ENCODE results near the gene PODN.
A peak's percentile ranks its signal among the peaks of the same experiment; 100 is the strongest.

PODN gene

GRCh38 chr1:53057127-53057526 lies 4.9 kb upstream of the PODN start:
- Histone ChIP-seq H3K4me1 (ENCODE audit: control insufficient read depth, low read depth, low read length) (no peaks in the 10 kb centered on the region), H2BK5ac (ENCODE audit: low read length) (no peak overlapping the region), H4K8ac (ENCODE audit: low read depth, low read length) (no peak overlapping the region), H3K79me2 (ENCODE audit: control insufficient read depth, insufficient read depth, low read length) (no peaks in the 10 kb centered on the region), H3K18ac (ENCODE audit: low read length) (no peak overlapping the region), H3K9ac (ENCODE audit: low read length) (no peak overlapping the region), H3K27me3 (ENCODE audit: insufficient read depth, low read length, poor library complexity) (peaks cover 19% of the 10 kb centered on the region), H3K36me3 (ENCODE audit: control insufficient read depth, insufficient read depth, low read length) (no peaks in the 10 kb centered on the region), H2BK120ac (ENCODE audit: low read depth, low read length) (no peak overlapping the region), H4K5ac (ENCODE audit: low read length) (no peak overlapping the region), H3K4ac (ENCODE audit: low read depth, low read length) (no peak overlapping the region), H3K56ac (ENCODE audit: low read length) (no peak overlapping the region), H3K79me1 (ENCODE audit: low read length) (no peaks in the 10 kb centered on the region), H2BK15ac (replicated peaks; ENCODE audit: low read depth) (no peak overlapping the region), H3K23ac (ENCODE audit: low read length) (no peak overlapping the region), H3K4me2 (ENCODE audit: low read length) (no peak overlapping the region), H2AK5ac (ENCODE audit: low read length) (no peak overlapping the region), H3K4me3 (ENCODE audit: low read length) (no peak overlapping the region), H3K27ac (ENCODE audit: low read depth, low read length) (no peak overlapping the region)
- no peak for DNase-seq
- no CpG with 5 or more reads among the region's 2 CpGs for WGBS (ENCODE audit: extremely low coverage, insufficient coverage, low lambda C conversion rate)

GRCh38 chr1:53060579-53060978 lies 1.4 kb upstream of the PODN start:
- no peaks in the 10 kb centered on the region for H3K79me2 ChIP-seq (ENCODE audit: control insufficient read depth, insufficient read depth, low read length)
- H3K4me2 ChIP-seq (ENCODE audit: low read length): no peak overlapping the region
- H2BK5ac ChIP-seq (ENCODE audit: low read length): no peak overlapping the region
- no peaks in the 10 kb centered on the region for H3K79me1 ChIP-seq (ENCODE audit: low read length)
- no peak overlapping the region for H2BK120ac ChIP-seq (ENCODE audit: low read depth, low read length)
- H3K56ac ChIP-seq (ENCODE audit: low read length): no peak overlapping the region
- H3K23ac ChIP-seq (ENCODE audit: low read length): no peak overlapping the region
- no peak overlapping the region for H2AK5ac ChIP-seq (ENCODE audit: low read length)
- peaks cover 35% of the 10 kb centered on the region for H3K27me3 ChIP-seq (ENCODE audit: insufficient read depth, low read length, poor library complexity)
- H3K27ac ChIP-seq (ENCODE audit: low read depth, low read length): no peak overlapping the region
- no CpG with 5 or more reads among the region's 1 CpG for WGBS (ENCODE audit: extremely low coverage, insufficient coverage, low lambda C conversion rate)
- no peak overlapping the region for H3K9ac ChIP-seq (ENCODE audit: low read length)
- no peak overlapping the region for H2BK15ac ChIP-seq (replicated peaks; ENCODE audit: low read depth)
- no peak overlapping the region for H3K4me3 ChIP-seq (ENCODE audit: low read length)
- H3K4ac ChIP-seq (ENCODE audit: low read depth, low read length): no peak overlapping the region
- no peaks in the 10 kb centered on the region for H3K36me3 ChIP-seq (ENCODE audit: control insufficient read depth, insufficient read depth, low read length)
- no peaks in the 10 kb centered on the region for H3K4me1 ChIP-seq (ENCODE audit: control insufficient read depth, low read depth, low read length)
- no peak overlapping the region for H3K18ac ChIP-seq (ENCODE audit: low read length)
- H4K8ac ChIP-seq (ENCODE audit: low read depth, low read length): no peak overlapping the region
- DNase-seq: no peak
- no peak overlapping the region for H4K5ac ChIP-seq (ENCODE audit: low read length)

GRCh38 chr1:53061123-53061858 lies 722 bp upstream of the PODN start:
- H3K27me3 ChIP-seq (ENCODE audit: insufficient read depth, low read length, poor library complexity): peaks cover 35% of the 10 kb centered on the region
- H3K9ac ChIP-seq (ENCODE audit: low read length): no peak overlapping the region
- H3K4me2 ChIP-seq (ENCODE audit: low read length): no peak overlapping the region
- H2BK5ac ChIP-seq (ENCODE audit: low read length): no peak overlapping the region
- H3K4ac ChIP-seq (ENCODE audit: low read depth, low read length): no peak overlapping the region
- H3K18ac ChIP-seq (ENCODE audit: low read length): no peak overlapping the region
- H4K8ac ChIP-seq (ENCODE audit: low read depth, low read length): no peak overlapping the region
- no peak overlapping the region for H2BK120ac ChIP-seq (ENCODE audit: low read depth, low read length)
- H3K79me2 ChIP-seq (ENCODE audit: control insufficient read depth, insufficient read depth, low read length): no peaks in the 10 kb centered on the region
- no peaks in the 10 kb centered on the region for H3K79me1 ChIP-seq (ENCODE audit: low read length)
- H2AK5ac ChIP-seq (ENCODE audit: low read length): no peak overlapping the region
- H3K4me1 ChIP-seq (ENCODE audit: control insufficient read depth, low read depth, low read length): no peaks in the 10 kb centered on the region
- no peak overlapping the region for H3K56ac ChIP-seq (ENCODE audit: low read length)
- H4K5ac ChIP-seq (ENCODE audit: low read length): no peak overlapping the region
- no peaks in the 10 kb centered on the region for H3K36me3 ChIP-seq (ENCODE audit: control insufficient read depth, insufficient read depth, low read length)
- H3K27ac ChIP-seq (ENCODE audit: low read depth, low read length): no peak overlapping the region
- DNase-seq: no peak
- H3K4me3 ChIP-seq (ENCODE audit: low read length): no peak overlapping the region
- WGBS (ENCODE audit: extremely low coverage, insufficient coverage, low lambda C conversion rate): no CpG with 5 or more reads among the region's 19 CpGs
- H3K23ac ChIP-seq (ENCODE audit: low read length): peak overlapping the region; percentile 83
- no peak overlapping the region for H2BK15ac ChIP-seq (replicated peaks; ENCODE audit: low read depth)

GRCh38 chr1:53062708-53063591 lies 937 bp downstream of the PODN start:
- H3K27ac ChIP-seq (ENCODE audit: low read depth, low read length): no peak overlapping the region
- H3K79me2 ChIP-seq (ENCODE audit: control insufficient read depth, insufficient read depth, low read length): no peaks in the 10 kb centered on the region
- no peak for DNase-seq
- no peaks in the 10 kb centered on the region for H3K36me3 ChIP-seq (ENCODE audit: control insufficient read depth, insufficient read depth, low read length)
- no peak overlapping the region for H3K18ac ChIP-seq (ENCODE audit: low read length)
- no peak overlapping the region for H3K4me3 ChIP-seq (ENCODE audit: low read length)
- H2BK15ac ChIP-seq (replicated peaks; ENCODE audit: low read depth): no peak overlapping the region
- H2AK5ac ChIP-seq (ENCODE audit: low read length): no peak overlapping the region
- H4K5ac ChIP-seq (ENCODE audit: low read length): no peak overlapping the region
- no peak overlapping the region for H4K8ac ChIP-seq (ENCODE audit: low read depth, low read length)
- H3K9ac ChIP-seq (ENCODE audit: low read length): no peak overlapping the region
- no peak overlapping the region for H2BK5ac ChIP-seq (ENCODE audit: low read length)
- H3K23ac ChIP-seq (ENCODE audit: low read length): no peak overlapping the region
- H3K79me1 ChIP-seq (ENCODE audit: low read length): no peaks in the 10 kb centered on the region
- no peak overlapping the region for H2BK120ac ChIP-seq (ENCODE audit: low read depth, low read length)
- H3K4me1 ChIP-seq (ENCODE audit: control insufficient read depth, low read depth, low read length): no peaks in the 10 kb centered on the region
- no peak overlapping the region for H3K4ac ChIP-seq (ENCODE audit: low read depth, low read length)
- no peak overlapping the region for H3K56ac ChIP-seq (ENCODE audit: low read length)
- no peak overlapping the region for H3K4me2 ChIP-seq (ENCODE audit: low read length)
- H3K27me3 ChIP-seq (ENCODE audit: insufficient read depth, low read length, poor library complexity): peaks cover 35% of the 10 kb centered on the region
- WGBS (ENCODE audit: extremely low coverage, insufficient coverage, low lambda C conversion rate): no CpG with 5 or more reads among the region's 61 CpGs

GRCh38 chr1:53063744-53064515 lies 1.9 kb downstream of the PODN start:
- no CpG with 5 or more reads among the region's 9 CpGs for WGBS (ENCODE audit: extremely low coverage, insufficient coverage, low lambda C conversion rate)
- H3K4me2 ChIP-seq (ENCODE audit: low read length): no peak overlapping the region
- H3K4ac ChIP-seq (ENCODE audit: low read depth, low read length): no peak overlapping the region
- H3K18ac ChIP-seq (ENCODE audit: low read length): no peak overlapping the region
- no peak overlapping the region for H2BK120ac ChIP-seq (ENCODE audit: low read depth, low read length)
- H4K5ac ChIP-seq (ENCODE audit: low read length): no peak overlapping the region
- H3K23ac ChIP-seq (ENCODE audit: low read length): no peak overlapping the region
- no peaks in the 10 kb centered on the region for H3K36me3 ChIP-seq (ENCODE audit: control insufficient read depth, insufficient read depth, low read length)
- H3K56ac ChIP-seq (ENCODE audit: low read length): no peak overlapping the region
- no peak overlapping the region for H3K27ac ChIP-seq (ENCODE audit: low read depth, low read length)
- H2BK5ac ChIP-seq (ENCODE audit: low read length): no peak overlapping the region
- no peaks in the 10 kb centered on the region for H3K79me2 ChIP-seq (ENCODE audit: control insufficient read depth, insufficient read depth, low read length)
- no peaks in the 10 kb centered on the region for H3K4me1 ChIP-seq (ENCODE audit: control insufficient read depth, low read depth, low read length)
- no peak overlapping the region for H4K8ac ChIP-seq (ENCODE audit: low read depth, low read length)
- peaks cover 35% of the 10 kb centered on the region for H3K27me3 ChIP-seq (ENCODE audit: insufficient read depth, low read length, poor library complexity)
- no peak overlapping the region for H3K9ac ChIP-seq (ENCODE audit: low read length)
- no peak overlapping the region for H3K4me3 ChIP-seq (ENCODE audit: low read length)
- H3K79me1 ChIP-seq (ENCODE audit: low read length): no peaks in the 10 kb centered on the region
- no peak for DNase-seq
- no peak overlapping the region for H2BK15ac ChIP-seq (replicated peaks; ENCODE audit: low read depth)
- no peak overlapping the region for H2AK5ac ChIP-seq (ENCODE audit: low read length)
